ENCODE data around the gene PCGF3. TPM values are rescaled to one million over a fixed set of nuclear protein-coding genes. Genes with fewer than 3 reads are reported as not detected.

The PCGF3 gene, protein sequence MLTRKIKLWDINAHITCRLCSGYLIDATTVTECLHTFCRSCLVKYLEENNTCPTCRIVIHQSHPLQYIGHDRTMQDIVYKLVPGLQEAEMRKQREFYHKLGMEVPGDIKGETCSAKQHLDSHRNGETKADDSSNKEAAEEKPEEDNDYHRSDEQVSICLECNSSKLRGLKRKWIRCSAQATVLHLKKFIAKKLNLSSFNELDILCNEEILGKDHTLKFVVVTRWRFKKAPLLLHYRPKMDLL
- total RNA-seq = 36.8 and 41.5 TPM in 2 replicates

DNA sequence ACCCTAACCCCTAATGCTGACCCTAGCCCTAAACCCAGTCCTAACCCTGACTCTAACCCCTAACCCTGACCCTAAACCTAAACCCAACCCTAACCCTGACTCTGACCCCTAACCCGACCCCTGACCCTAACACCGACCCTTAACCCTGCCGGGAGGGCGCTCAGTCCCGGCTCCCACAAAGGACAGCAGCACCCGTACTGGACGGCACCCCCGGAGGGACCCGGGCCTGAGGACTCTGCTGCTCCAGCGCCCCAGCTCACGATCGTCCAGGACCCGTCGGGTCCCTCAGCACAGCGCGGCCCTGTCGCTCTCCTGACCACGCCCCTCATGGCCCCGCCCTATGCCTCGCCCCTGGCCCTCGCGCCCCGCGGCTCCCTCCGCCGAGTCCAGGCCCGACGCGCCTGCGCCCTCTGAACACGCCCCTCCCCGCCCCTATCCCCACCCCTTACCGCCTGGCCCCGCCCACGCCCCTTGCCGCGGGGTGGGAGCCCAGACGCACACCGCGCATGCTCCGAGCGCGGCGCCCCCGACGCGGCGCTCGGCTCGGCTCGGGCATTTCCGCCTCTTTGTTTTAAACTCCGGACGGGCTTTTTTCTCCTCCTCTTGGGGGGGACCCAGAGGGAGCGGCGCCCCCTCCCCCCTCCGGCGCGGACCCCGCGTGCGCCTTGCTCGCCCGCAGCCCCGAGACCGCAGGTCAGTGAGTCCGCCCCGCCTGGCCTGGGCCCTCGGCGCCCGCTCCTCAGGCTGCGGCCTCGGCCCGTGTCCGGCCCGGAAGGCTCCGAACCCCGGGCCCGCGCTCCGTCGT, at the start of gene PCGF3:
TSS of gene PCGF3 (plus strand) at position 555 of the 805 bp plus-strand sequence. CDS start 27,849 bp downstream, outside the sequence.

DNA sequence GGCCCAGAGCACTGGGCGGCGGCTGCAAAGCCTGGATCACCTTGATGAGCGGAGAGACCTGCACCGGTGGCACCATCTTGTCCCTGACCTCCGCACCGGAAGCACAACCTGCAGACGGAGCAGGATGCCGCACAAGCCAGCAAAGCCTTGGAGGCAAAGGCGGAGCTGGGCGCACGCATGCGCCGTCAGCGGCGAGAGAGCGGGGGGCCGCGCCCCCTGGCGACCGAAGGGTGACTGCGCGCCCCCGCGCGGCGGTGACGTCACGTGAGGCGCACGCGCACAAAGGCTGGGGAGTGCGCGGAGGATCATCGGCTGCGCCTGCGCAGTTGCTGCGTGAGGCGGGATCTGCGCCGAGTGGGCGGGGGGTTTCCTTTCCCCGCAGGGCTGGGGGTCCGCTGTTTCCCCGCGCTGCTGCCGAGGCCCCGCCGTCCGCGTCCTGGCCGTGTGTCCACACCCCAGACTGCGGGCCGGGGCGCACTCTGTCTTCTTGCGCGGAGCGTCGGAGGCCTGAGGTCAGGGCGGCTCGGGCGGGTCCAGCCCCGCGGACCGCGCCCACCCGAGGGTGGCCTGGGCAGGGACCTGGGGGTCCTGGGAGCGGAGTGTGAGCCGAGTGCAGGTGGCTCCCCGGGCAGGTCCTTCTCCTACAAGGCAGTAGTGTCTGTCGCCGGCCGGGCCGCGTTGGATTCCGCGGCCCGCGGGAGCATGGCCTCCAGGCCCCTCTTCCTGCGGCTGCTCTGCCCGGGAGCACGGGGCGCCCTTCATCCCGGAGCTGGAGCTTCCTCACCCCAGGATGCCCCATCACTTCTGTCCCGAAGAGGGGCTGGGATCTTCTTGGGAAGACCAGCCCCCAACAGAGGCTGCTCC, 31.2 kb upstream of the PCGF3 start, which contains the start of the genes ATP5ME and MYL5:
TSS of gene ATP5ME (minus strand) at position 105 of the 864 bp plus-strand sequence. CDS start at position 76, 29 bp downstream.
TSS of gene MYL5 (plus strand) at position 371 of the 864 bp plus-strand sequence. CDS start 3,485 bp downstream, outside the sequence.

DNA sequence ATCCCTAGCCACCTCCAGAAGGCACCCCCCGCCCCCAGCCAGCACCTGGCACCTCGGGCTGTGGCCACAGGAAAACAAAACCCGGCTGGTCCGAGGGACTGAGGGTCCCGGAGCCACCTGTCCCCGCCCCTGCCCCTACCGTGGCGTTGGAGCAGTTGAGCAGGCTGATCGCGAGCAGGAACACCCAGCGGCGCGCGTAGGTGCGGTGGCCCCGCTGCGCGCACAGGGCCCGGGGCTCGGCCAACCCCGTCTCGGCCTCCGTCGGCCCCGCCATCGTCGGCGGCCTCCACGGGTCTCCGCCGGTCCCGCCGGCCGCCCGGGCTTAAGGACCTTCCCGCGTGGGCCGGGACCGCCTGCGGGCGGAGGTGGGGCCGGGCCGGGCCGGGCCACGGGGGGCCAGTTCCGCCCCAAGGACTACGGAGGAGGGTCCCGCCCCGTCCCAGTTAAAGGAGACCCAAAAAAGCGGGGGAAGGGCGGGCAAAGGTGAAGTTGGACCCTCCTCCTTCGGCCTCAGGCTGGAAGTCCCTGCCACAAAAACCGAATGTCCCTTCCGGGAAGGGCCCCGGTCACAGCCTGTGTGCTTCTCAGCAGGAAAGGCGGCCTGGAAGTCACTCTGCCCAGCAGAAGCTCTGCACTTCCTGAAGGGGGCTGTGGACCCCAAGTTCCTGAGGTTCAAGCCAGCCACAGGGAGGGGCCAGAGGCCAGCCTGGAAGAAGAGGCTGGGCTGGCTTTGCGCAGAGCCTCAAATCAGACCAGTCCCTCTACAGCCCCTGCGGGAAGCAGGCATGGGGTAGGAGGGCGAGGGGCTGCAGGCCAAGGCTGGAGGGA, 16.6 kb upstream of the PCGF3 start, which contains the start of gene SLC49A3:
TSS of gene SLC49A3 (minus strand) at position 298 of the 828 bp plus-strand sequence. CDS start at position 274, 24 bp downstream.

Other genes starting within 250 kb of the PCGF3 start
- 7.9 and 14.9 TPM in 2 replicates for gene ZNF721, start 206.7 kb upstream of the PCGF3 start, total RNA-seq
- gene PIGG, start 206.6 kb upstream of the PCGF3 start, total RNA-seq = 46.0 and 51.5 TPM in 2 replicates
- not detected in 2 replicates for gene TMEM271, start 129.5 kb upstream of the PCGF3 start, total RNA-seq
- gene PDE6B, start 80.3 kb upstream of the PCGF3 start, total RNA-seq = 0.81 and 14.8 TPM in 2 replicates
- gene ATP5ME, start 31.6 kb upstream of the PCGF3 start, total RNA-seq = 64.3 and 109 TPM in 2 replicates
- gene MYL5, start 31.3 kb upstream of the PCGF3 start, total RNA-seq = 15.1 and 20.0 TPM in 2 replicates
- 2.5 and 9.9 TPM in 2 replicates for gene SLC49A3, start 16.7 kb upstream of the PCGF3 start, total RNA-seq
- not detected in 2 replicates for gene CPLX1, start 120.3 kb downstream of the PCGF3 start, total RNA-seq
- 67.9 and 84.3 TPM in 2 replicates for gene GAK, start 226.5 kb downstream of the PCGF3 start, total RNA-seq
- 16.7 and 20.9 TPM in 2 replicates for gene TMEM175, start 226.6 kb downstream of the PCGF3 start, total RNA-seq